CD8-positive, alpha-beta memory T cell (primary cell): ENCODE results near the gene GPR62. TPM values are rescaled to one million over a fixed set of nuclear protein-coding genes. Genes with fewer than 3 reads are reported as not detected.
A peak's percentile ranks its signal among the peaks of the same experiment; 100 is the strongest.

ENCODE experiments used
- CTCF ChIA-PET: fragments of 350-600 bp; sonication (Branson Sonifier 250); formaldehyde crosslinking; loops from one replicate; lab custom pipeline; 2021; ENCODE audit warnings: antibody characterized with exemption; lab: Charles Lee
- POLR2A ChIA-PET: fragments of 350-600 bp; sonication (Branson Sonifier 250); formaldehyde crosslinking; loops from one replicate; lab custom pipeline; 2021; ENCODE audit warnings: antibody characterized with exemption; lab: Charles Lee
- DNase-seq, 5 donors: peaks; one replicate each; pipeline versions ENCODE4 v3.0.0 to v3.0.0-alpha.2; 2020 to 2022; ENCODE audit warnings: mixed read lengths in 1 of 5
- H3K27ac ChIP-seq: one replicate; pipeline ENCODE4 v1.7.0; 2013; ENCODE audit warnings: low read depth, mild to moderate bottlenecking, low read length, moderate library complexity
- H3K27me3 ChIP-seq: 2 replicates; pipeline ENCODE4 v1.7.0; 2013; ENCODE audit warnings: low read length, mild to moderate bottlenecking; ENCODE audit not compliant: insufficient read depth, poor library complexity, severe bottlenecking
- H3K36me3 ChIP-seq: 2 replicates; pipeline ENCODE4 v1.7.0; 2013; ENCODE audit warnings: mild to moderate bottlenecking, low read length, moderate library complexity; ENCODE audit not compliant: insufficient read depth
- H3K4me1 ChIP-seq: 2 replicates; pipeline ENCODE4 v1.7.0; 2013; ENCODE audit warnings: mild to moderate bottlenecking, low read length, moderate library complexity; ENCODE audit not compliant: insufficient read depth
- H3K4me3 ChIP-seq: 2 replicates; pipeline ENCODE4 v1.7.0; 2013; ENCODE audit warnings: mild to moderate bottlenecking, low read length
- H3K9me3 ChIP-seq: 2 replicates; pipeline ENCODE4 v1.7.0; 2013; ENCODE audit warnings: mild to moderate bottlenecking, low read length
- H3K27ac Mint-ChIP-seq, 8 donors: one replicate each; pipeline ENCODE4 v1.8.0; 2020 to 2021; ENCODE audit warnings: mixed read lengths in 8 of 8, mild to moderate bottlenecking in 6 of 8, inconsistent platforms in 3 of 8, moderate library complexity in 3 of 8
- H3K27me3 Mint-ChIP-seq, 2 donors: one replicate each; pipeline ENCODE4 v1.8.0; 2020 to 2021; ENCODE audit warnings: mixed read lengths in 2 of 2, mild to moderate bottlenecking in 1 of 2, moderate library complexity in 1 of 2
- H3K36me3 Mint-ChIP-seq, 3 donors: one replicate each; pipeline ENCODE4 v1.8.0; 2020 to 2021; ENCODE audit warnings: mixed read lengths in 3 of 3, inconsistent platforms in 1 of 3, mild to moderate bottlenecking in 1 of 3
- H3K4me1 Mint-ChIP-seq, 3 donors: one replicate each; pipeline ENCODE4 v1.8.0; 2020 to 2021; ENCODE audit warnings: mixed read lengths in 3 of 3, inconsistent platforms in 1 of 3, mild to moderate bottlenecking in 1 of 3
- H3K4me3 Mint-ChIP-seq, 7 donors: one replicate each; pipeline ENCODE4 v1.8.0; 2020 to 2021; ENCODE audit warnings: mixed read lengths in 7 of 7, mild to moderate bottlenecking in 6 of 7, moderate library complexity in 4 of 7, inconsistent platforms in 2 of 7
- H3K9me3 Mint-ChIP-seq, 5 donors: one replicate each; pipeline ENCODE4 v1.8.0; 2020 to 2022; ENCODE audit warnings: mixed read lengths in 5 of 5, mild to moderate bottlenecking in 3 of 5, moderate library complexity in 2 of 5, inconsistent platforms in 1 of 5
- polyA plus RNA-seq: library from polyadenylated mRNA; unstranded; fragments of 300-500 nt; fragmentation: Illumina TruSeq; gene quantifications from one replicate; pipeline ENCODE4 v1.2.3, GENCODE V29; 2021
- total RNA-seq, 2 experiments: library from RNA; stranded (reverse); gene quantifications; one replicate each; pipeline ENCODE4 v1.2.3, GENCODE V29; 2021

The GPR62 gene
- total and polyA plus RNA-seq, 3 experiments from 2014 or later: not detected

GRCh38 chr3:51929420-51930003 is 25.7 kb upstream of the GPR62 start:
- Mint-ChIP-seq H3K36me3 (peaks cover 0 to 25% (median 3%) of the 10 kb centered on the region in 3 donors), H3K27me3 (peaks cover 0 to 1% of the 10 kb centered on the region in 2 donors), H3K4me3 (no peak overlapping the region), H3K4me1 (no peaks in the 10 kb centered on the region), H3K9me3 (no peaks in the 10 kb centered on the region), H3K27ac (no peak overlapping the region)
- CTCF ChIA-PET: no interaction called here
- Histone ChIP-seq H3K4me3 (no peak overlapping the region), H3K9me3 (no peaks in the 10 kb centered on the region), H3K36me3 (no peaks in the 10 kb centered on the region), H3K27me3 (no peaks in the 10 kb centered on the region), H3K4me1 (no peaks in the 10 kb centered on the region), H3K27ac (no peak overlapping the region)
- no peak for DNase-seq
- POLR2A ChIA-PET: no interaction called here

DNA sequence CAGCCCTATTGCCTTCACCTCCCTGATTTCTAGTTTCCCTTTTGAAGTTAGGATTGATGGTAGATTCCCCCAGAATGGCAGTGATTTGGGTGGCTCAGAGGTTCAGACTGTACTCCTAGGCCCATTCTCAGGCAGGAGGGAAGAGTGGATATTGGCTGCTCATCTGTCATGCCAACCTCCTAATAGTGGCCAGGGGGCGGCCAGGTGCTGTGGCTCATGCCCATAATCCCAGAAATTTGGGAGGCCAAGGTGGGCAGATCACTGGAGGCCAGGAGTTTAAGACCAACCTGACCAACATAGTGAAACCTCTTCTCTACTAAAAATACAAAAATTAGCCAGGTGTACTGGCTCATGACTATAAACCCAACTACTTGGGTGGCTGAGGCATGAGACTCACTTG is 24.7 kb upstream of the GPR62 start:
- H3K9me3 Mint-ChIP-seq: no peaks in the 10 kb centered on the region
- ChIA-PET POLR2A (no interaction called here), CTCF (no interaction called here)
- no peak overlapping the region for H3K4me3 Mint-ChIP-seq
- H3K27me3 ChIP-seq: no peaks in the 10 kb centered on the region
- no peaks in the 10 kb centered on the region for H3K4me1 Mint-ChIP-seq
- peaks cover 5% of the 10 kb centered on the region for H3K36me3 ChIP-seq
- H3K9me3 ChIP-seq: no peaks in the 10 kb centered on the region
- no peak overlapping the region for H3K27ac ChIP-seq
- peaks cover 0 to 35% (median 3%) of the 10 kb centered on the region in 3 donors for H3K36me3 Mint-ChIP-seq
- DNase-seq: no peak
- no peaks in the 10 kb centered on the region for H3K4me1 ChIP-seq
- H3K27ac Mint-ChIP-seq: no peak overlapping the region
- no peak overlapping the region for H3K4me3 ChIP-seq
- peaks cover 0 to 1% of the 10 kb centered on the region in 2 donors for H3K27me3 Mint-ChIP-seq

- no peak overlapping the region for H3K4me3 ChIP-seq
- no peaks in the 10 kb centered on the region for H3K27me3 ChIP-seq
- CTCF ChIA-PET: interaction anchor here (0.8 kb wide), 1 partner anchor 10 kb away, joined by 3 read pairs; the partner anchor contains the start of genes PARP3 and RRP9
- POLR2A ChIA-PET: no interaction called here
- H3K27ac ChIP-seq: no peak overlapping the region
- H3K4me1 Mint-ChIP-seq: no peaks in the 10 kb centered on the region
- no peaks in the 10 kb centered on the region for H3K9me3 ChIP-seq
- no peaks in the 10 kb centered on the region for H3K9me3 Mint-ChIP-seq
- H3K36me3 Mint-ChIP-seq: peaks cover 3 to 47% (median 3%) of the 10 kb centered on the region in 3 donors
- no peak overlapping the region for H3K4me3 Mint-ChIP-seq
- peak overlapping the region in 1 of 8 donors; percentile 75 for H3K27ac Mint-ChIP-seq
- no peak for DNase-seq
- peaks cover 0 to 1% of the 10 kb centered on the region in 2 donors for H3K27me3 Mint-ChIP-seq
- H3K36me3 ChIP-seq: peaks cover 15% of the 10 kb centered on the region
- H3K4me1 ChIP-seq: no peaks in the 10 kb centered on the region
These were observed 23.4 kb upstream of the GPR62 start for GRCh38 chr3:51931756-51932155.

GRCh38 chr3:51932471-51933370 is 22.5 kb upstream of the GPR62 start:
- ChIA-PET POLR2A (no interaction called here), CTCF (interaction anchor here (1.2 kb wide), 1 partner anchor 9 kb away, joined by 7 read pairs; the partner anchor contains the start of gene RRP9)
- Mint-ChIP-seq H3K9me3 (no peaks in the 10 kb centered on the region), H3K27ac (no peak overlapping the region), H3K27me3 (peaks cover 0 to 1% of the 10 kb centered on the region in 2 donors), H3K36me3 (peaks cover 3 to 57% (median 5%) of the 10 kb centered on the region in 3 donors), H3K4me1 (no peaks in the 10 kb centered on the region), H3K4me3 (no peak overlapping the region)
- no peak for DNase-seq
- H3K36me3 ChIP-seq: peaks cover 23% of the 10 kb centered on the region
- H3K9me3 ChIP-seq: no peaks in the 10 kb centered on the region
- H3K4me3 ChIP-seq: no peak overlapping the region
- H3K4me1 ChIP-seq: no peaks in the 10 kb centered on the region
- H3K27ac ChIP-seq: no peak overlapping the region
- H3K27me3 ChIP-seq: no peaks in the 10 kb centered on the region

DNA sequence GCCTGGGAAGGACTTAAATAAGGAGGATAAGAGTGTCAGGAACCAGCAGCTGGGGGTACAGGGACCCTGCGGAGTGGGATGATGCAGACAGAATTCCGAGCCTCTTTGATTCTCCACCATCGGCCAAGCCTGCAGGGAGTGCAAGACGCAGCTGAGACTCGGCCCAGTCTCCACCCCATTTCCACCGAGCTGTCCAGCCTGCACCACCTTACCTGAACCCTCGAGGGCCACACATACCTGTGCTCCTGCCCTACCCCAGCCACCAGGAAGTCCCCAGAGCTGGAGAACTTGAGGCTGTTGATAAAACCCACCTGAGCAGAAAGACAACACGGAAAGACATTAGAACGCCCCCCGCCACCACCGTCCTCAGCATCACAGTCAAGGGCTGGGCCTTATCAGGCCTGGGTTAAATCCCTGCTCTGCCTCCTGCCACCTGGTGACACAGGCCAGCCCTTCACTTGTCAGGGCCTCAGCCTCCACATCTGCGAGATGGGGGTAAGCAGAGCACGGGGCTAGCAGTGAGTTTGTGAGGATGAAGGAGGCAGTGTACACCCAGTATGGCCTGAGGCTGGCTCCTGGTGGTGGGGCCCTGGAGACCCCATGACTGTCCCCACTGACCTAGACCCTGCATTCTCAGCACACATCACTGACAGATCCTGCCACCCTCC is 21.6 kb upstream of the GPR62 start:
- Histone ChIP-seq H3K9me3 (no peaks in the 10 kb centered on the region), H3K4me3 (no peak overlapping the region), H3K4me1 (no peaks in the 10 kb centered on the region), H3K27ac (no peak overlapping the region), H3K36me3 (peaks cover 32% of the 10 kb centered on the region), H3K27me3 (no peaks in the 10 kb centered on the region)
- Mint-ChIP-seq H3K9me3 (no peaks in the 10 kb centered on the region), H3K36me3 (peaks cover 3 to 65% (median 5%) of the 10 kb centered on the region in 3 donors), H3K27me3 (peaks cover 0 to 1% of the 10 kb centered on the region in 2 donors), H3K27ac (peak overlapping the region in 1 of 8 donors; percentile 51), H3K4me1 (peaks cover 2 to 6% (median 6%) of the 10 kb centered on the region in 3 donors), H3K4me3 (no peak overlapping the region)
- CTCF ChIA-PET: interaction anchor here (1.2 kb wide), 1 partner anchor 8 kb away, joined by 7 read pairs; the partner anchor contains the start of gene RRP9
- DNase-seq: no peak
- POLR2A ChIA-PET: no interaction called here

GRCh38 chr3:51934139-51934850 is 20.9 kb upstream of the GPR62 start:
- H3K36me3 Mint-ChIP-seq: peaks cover 3 to 71% (median 5%) of the 10 kb centered on the region in 3 donors
- peaks cover 5 to 10% (median 9%) of the 10 kb centered on the region in 3 donors for H3K4me1 Mint-ChIP-seq
- POLR2A ChIA-PET: no interaction called here
- H3K27ac ChIP-seq: no peak overlapping the region
- H3K9me3 Mint-ChIP-seq: no peaks in the 10 kb centered on the region
- peaks cover 0 to 1% of the 10 kb centered on the region in 2 donors for H3K27me3 Mint-ChIP-seq
- peaks cover 32% of the 10 kb centered on the region for H3K36me3 ChIP-seq
- CTCF ChIA-PET: interaction anchor here (0.7 kb wide), 1 partner anchor 8 kb away, joined by 3 read pairs; the partner anchor contains the start of gene PARP3
- H3K9me3 ChIP-seq: no peaks in the 10 kb centered on the region
- H3K4me1 ChIP-seq: no peaks in the 10 kb centered on the region
- H3K27ac Mint-ChIP-seq: no peak overlapping the region
- DNase-seq: no peak
- H3K27me3 ChIP-seq: no peaks in the 10 kb centered on the region
- H3K4me3 Mint-ChIP-seq: no peak overlapping the region
- no peak overlapping the region for H3K4me3 ChIP-seq

DNA sequence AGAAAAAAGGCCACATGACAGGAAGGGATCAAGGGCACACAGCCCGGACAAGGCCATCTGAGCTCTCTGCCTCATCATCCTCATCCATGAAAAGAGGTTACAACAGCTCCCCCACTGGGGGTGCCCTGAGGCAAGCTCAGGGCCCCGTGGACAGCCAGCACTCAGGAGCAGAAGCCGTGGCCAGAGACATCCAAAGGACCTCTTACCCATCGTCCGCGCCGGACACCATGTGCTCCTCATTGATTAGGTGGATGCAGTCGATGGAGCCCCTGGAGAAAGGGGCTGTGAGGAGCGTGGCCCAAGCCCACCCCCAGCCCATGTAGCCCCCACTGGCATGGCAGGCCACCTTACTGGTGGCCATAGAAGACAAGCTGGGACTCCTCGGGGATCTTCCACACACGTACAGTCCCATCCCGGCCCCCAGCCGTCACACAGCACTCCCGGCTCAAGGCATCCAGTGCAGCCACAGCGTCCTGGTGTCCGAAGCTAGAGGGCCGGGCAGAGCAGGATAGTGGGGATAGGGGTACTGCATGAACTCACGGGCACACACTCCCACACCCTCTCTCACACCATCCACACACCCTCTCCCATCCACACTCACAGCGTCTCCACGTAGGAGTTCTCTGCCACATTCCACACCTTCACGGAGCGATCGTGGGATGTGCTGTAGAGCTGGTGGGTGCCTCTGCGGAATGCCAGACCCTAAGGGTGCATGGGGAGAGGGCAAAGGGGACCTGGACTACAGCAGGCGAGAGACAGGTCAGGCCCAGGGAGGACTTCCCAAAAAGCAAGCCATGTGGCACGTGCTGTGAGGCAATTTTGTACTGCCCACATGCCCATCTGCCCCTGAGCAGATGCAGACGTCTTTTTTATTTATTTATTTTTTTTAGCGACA is 19.9 kb upstream of the GPR62 start:
- peaks cover 6% of the 10 kb centered on the region for H3K4me1 ChIP-seq
- no peak overlapping the region for H3K27ac ChIP-seq
- no peaks in the 10 kb centered on the region for H3K9me3 Mint-ChIP-seq
- H3K9me3 ChIP-seq: no peaks in the 10 kb centered on the region
- H3K27me3 ChIP-seq: no peaks in the 10 kb centered on the region
- no peak overlapping the region for H3K4me3 Mint-ChIP-seq
- ChIA-PET POLR2A (no interaction called here), CTCF (interaction anchor here (0.7 kb wide), 1 partner anchor 7 kb away, joined by 3 read pairs; the partner anchor contains the start of gene PARP3)
- H3K27ac Mint-ChIP-seq: no peak overlapping the region
- H3K36me3 ChIP-seq: peaks cover 32% of the 10 kb centered on the region
- DNase-seq: no peak
- no peak overlapping the region for H3K4me3 ChIP-seq
- H3K4me1 Mint-ChIP-seq: peaks cover 7 to 18% (median 17%) of the 10 kb centered on the region in 3 donors
- H3K27me3 Mint-ChIP-seq: no peaks in the 10 kb centered on the region
- peaks cover 3 to 72% (median 5%) of the 10 kb centered on the region in 3 donors for H3K36me3 Mint-ChIP-seq
